GM12878 (cell line): Measurements from ENCODE around the gene MTX1. TPM values are rescaled to one million over a fixed set of nuclear protein-coding genes. Genes with fewer than 3 reads are reported as not detected.

Experiments
- ASH2L ChIP-seq: fragments of 300-600, 200-600 bp; sonication (generic); IDR thresholded peaks from 2 replicates; pipeline ENCODE4 v1.6.1; 2017; ENCODE audit warnings: low read depth, mild to moderate bottlenecking, borderline replicate concordance
- BACH1 ChIP-seq: fragments of 450-650 bp; IDR thresholded peaks from 2 replicates; pipeline ENCODE4 v1.6.1; 2017; ENCODE audit warnings: mild to moderate bottlenecking, borderline replicate concordance
- CBFB ChIP-seq: IDR thresholded peaks from 2 replicates; pipeline ENCODE4 v1.6.1; 2016; ENCODE audit warnings: antibody characterized with exemption, low read depth
- CHD1 ChIP-seq: IDR thresholded peaks from 2 replicates; pipeline ENCODE4 v1.6.1; 2012; ENCODE audit warnings: low read depth, low read length, improper control_type of control experiment
- CHD2 ChIP-seq: IDR thresholded peaks from 2 replicates; pipeline ENCODE4 v1.6.1; 2011; ENCODE audit warnings: low read depth, low read length, improper control_type of control experiment, borderline replicate concordance
- HCFC1 ChIP-seq: fragments of 150-350 bp; IDR thresholded peaks from 2 replicates; pipeline ENCODE4 v1.6.1; 2014; ENCODE audit warnings: low read length
- IKZF1 ChIP-seq: fragments of 450-650 bp; conservative IDR thresholded peaks from 2 replicates; pipeline ENCODE4 v1.6.1; 2017; ENCODE audit warnings: antibody characterized with exemption, mild to moderate bottlenecking
- KAT2A ChIP-seq: conservative IDR thresholded peaks from 2 replicates; pipeline ENCODE4 v1.6.1; 2011; ENCODE audit warnings: low read depth, low read length; ENCODE audit not compliant: control insufficient read depth
- MEF2A ChIP-seq: IDR thresholded peaks from 2 replicates; pipeline ENCODE4 v1.6.1; 2011; ENCODE audit warnings: low read depth, mild to moderate bottlenecking, low read length, moderate library complexity; ENCODE audit not compliant: insufficient read depth
- MXI1 ChIP-seq: fragments of 150-350 bp; IDR thresholded peaks from 2 replicates; pipeline ENCODE4 v1.6.1; 2011; ENCODE audit warnings: low read depth, mild to moderate bottlenecking, inconsistent platforms, low read length, improper control_type of control experiment
- NFYB ChIP-seq: IDR thresholded peaks from 2 replicates; pipeline ENCODE4 v1.6.1; 2011; ENCODE audit warnings: low read depth, mild to moderate bottlenecking, low read length, improper control_type of control experiment, moderate library complexity; ENCODE audit not compliant: insufficient read depth
- NRF1 ChIP-seq: conservative IDR thresholded peaks from 2 replicates; pipeline ENCODE4 v1.6.1; 2011; ENCODE audit warnings: mild to moderate bottlenecking, low read depth, low read length, improper control_type of control experiment
- PML ChIP-seq: IDR thresholded peaks from 2 replicates; pipeline ENCODE4 v1.6.1; 2012; ENCODE audit warnings: low read length, inconsistent platforms
- POLR2A ChIP-seq: IDR thresholded peaks from 2 replicates; pipeline ENCODE4 v1.6.1; 2011; ENCODE audit warnings: low read depth, mild to moderate bottlenecking, low read length
- POLR2AphosphoS5 ChIP-seq: IDR thresholded peaks from 2 replicates; pipeline ENCODE4 v1.6.1; 2011; ENCODE audit warnings: mild to moderate bottlenecking, low read length, inconsistent platforms
- SIX5 ChIP-seq: IDR thresholded peaks from 2 replicates; pipeline ENCODE4 v1.6.1; 2011; ENCODE audit warnings: mild to moderate bottlenecking, low read depth, low read length, moderate library complexity; ENCODE audit not compliant: severe bottlenecking
- SMARCA5 ChIP-seq: fragments of 450-650 bp; IDR thresholded peaks from 2 replicates; pipeline ENCODE4 v1.6.1; 2017; ENCODE audit warnings: mild to moderate bottlenecking
- SMC3 ChIP-seq: IDR thresholded peaks from 2 replicates; pipeline ENCODE4 v1.6.1; 2011; ENCODE audit warnings: low read length, improper control_type of control experiment, borderline replicate concordance
- STAT3 ChIP-seq: IDR thresholded peaks from 2 replicates; pipeline ENCODE4 v1.6.1; 2011; ENCODE audit warnings: low read depth, low read length, improper control_type of control experiment
- YBX1 ChIP-seq: fragments of 450-650 bp; IDR thresholded peaks from 2 replicates; pipeline ENCODE4 v1.6.1; 2016; ENCODE audit warnings: antibody characterized with exemption
- ZBED1 ChIP-seq: IDR thresholded peaks from 2 replicates; pipeline ENCODE4 v1.6.1; 2016; ENCODE audit warnings: borderline replicate concordance
- ZNF217 ChIP-seq: fragments of 450-650 bp; IDR thresholded peaks from 2 replicates; pipeline ENCODE4 v1.6.1; 2017; ENCODE audit warnings: antibody characterized with exemption, mild to moderate bottlenecking
- ZNF24 ChIP-seq: fragments of 450-650 bp; IDR thresholded peaks from 2 replicates; pipeline ENCODE4 v1.6.1; 2017; ENCODE audit warnings: antibody characterized with exemption, mild to moderate bottlenecking
- polyA plus RNA-seq, 11 experiments: library from polyadenylated mRNA; depleted of rRNA in 4 of 11; unstranded in 6 of 11; stranded (reverse) in 5 of 11; fragments of >200 nt; fragmentation: Nextera tagmentation in 4 of 11; fragmentation: Illumina TruSeq in 1 of 11; extraction: Ambion mirVana in 4 of 11; extraction: Trizol in 1 of 11; gene quantifications; 1 replicate in 1 of 11; 2 replicates in 10 of 11; pipeline versions ENCODE4 v1.2.1 to v1.2.3, GENCODE V29; 2011 to 2016; ENCODE audit warnings: inconsistent platforms in 2 of 11, missing spikeins in 2 of 11, low read depth in 1 of 11
- total RNA-seq, 4 experiments: library from RNA; depleted of rRNA in 3 of 4; stranded (reverse); fragments of >200 nt in 3 of 4; fragmentation: Illumina TruSeq in 1 of 4; extraction: Trizol in 1 of 4; gene quantifications; 2 replicates each; pipeline versions ENCODE4 v1.2.1 to v1.2.3, GENCODE V29; 2013 to 2021
- TF ChIP-seq, protein P1 (sequence below): IDR thresholded peaks from 2 replicates; pipeline ENCODE4 v1.6.1; 2012; ENCODE audit warnings: low read length, inconsistent platforms
- TF ChIP-seq, protein P2 (sequence below): IDR thresholded peaks from 2 replicates; pipeline ENCODE4 v1.6.1; 2011; ENCODE audit warnings: low read depth, mild to moderate bottlenecking, low read length, moderate library complexity, borderline replicate concordance; ENCODE audit errors: extremely low read depth
- TF ChIP-seq, protein P3 (sequence below): fragments of 450-650 bp; IDR thresholded peaks from 2 replicates; pipeline ENCODE4 v1.6.1; 2017; ENCODE audit warnings: mild to moderate bottlenecking, moderate library complexity
- TF ChIP-seq, protein P4 (sequence below): IDR thresholded peaks from 2 replicates; pipeline ENCODE4 v1.6.1; 2012; ENCODE audit warnings: low read depth, low read length, improper control_type of control experiment

The MTX1 gene
- total and polyA plus RNA-seq, 10 of the 15 experiments (the other 5 are each of a cell fraction or from before 2014, with no cell fraction given): 15.8 to 92.0 (median 49.1) TPM

DNA sequence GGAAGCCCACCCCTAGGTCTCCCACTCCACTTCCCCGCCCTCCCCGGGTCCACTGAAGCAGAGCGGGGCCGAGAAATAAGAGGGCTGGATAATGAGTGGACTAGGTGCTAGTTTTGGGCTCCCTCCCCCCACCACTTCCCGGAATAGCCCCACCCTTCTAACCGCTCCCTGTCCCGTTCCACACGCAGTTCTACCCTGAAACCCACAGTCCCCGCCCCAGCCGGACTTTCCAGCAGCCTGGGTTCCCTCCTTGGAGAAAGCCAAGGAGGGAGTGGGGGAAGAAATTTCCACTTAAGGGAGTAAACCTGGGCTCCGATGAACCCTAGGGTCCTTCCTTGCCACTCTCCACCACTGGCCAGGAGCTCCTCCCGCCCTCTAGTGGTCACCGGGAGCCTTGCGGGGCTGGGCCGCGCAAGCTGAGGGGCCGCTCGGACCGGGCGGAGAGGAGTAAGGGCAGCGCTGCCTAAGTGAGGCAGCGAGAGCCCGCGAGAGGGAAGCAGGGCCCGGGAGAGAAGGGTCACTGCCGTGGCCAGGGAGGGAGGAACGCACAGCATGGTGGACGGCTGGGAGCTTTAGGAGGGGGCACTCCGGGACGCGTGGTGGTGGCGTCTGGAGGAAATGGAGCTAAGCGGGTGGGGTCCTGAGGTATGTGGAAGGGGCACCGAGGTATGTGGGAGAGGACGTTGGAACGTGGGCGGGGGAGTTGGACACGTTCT lies 15.1 kb upstream of the MTX1 start (continued):
- no peak for TF ChIP-seq CHD2
- TF ChIP-seq CBFB: no peak
- TF ChIP-seq NFYB: no peak
- no peak; the same call in 1 of the 2 replicates for TF ChIP-seq PML
- 0 out of 2 replicates have a peak, but pooled peaks have one; percentile 49 for TF ChIP-seq ZNF217
- TF ChIP-seq, protein P1, sequence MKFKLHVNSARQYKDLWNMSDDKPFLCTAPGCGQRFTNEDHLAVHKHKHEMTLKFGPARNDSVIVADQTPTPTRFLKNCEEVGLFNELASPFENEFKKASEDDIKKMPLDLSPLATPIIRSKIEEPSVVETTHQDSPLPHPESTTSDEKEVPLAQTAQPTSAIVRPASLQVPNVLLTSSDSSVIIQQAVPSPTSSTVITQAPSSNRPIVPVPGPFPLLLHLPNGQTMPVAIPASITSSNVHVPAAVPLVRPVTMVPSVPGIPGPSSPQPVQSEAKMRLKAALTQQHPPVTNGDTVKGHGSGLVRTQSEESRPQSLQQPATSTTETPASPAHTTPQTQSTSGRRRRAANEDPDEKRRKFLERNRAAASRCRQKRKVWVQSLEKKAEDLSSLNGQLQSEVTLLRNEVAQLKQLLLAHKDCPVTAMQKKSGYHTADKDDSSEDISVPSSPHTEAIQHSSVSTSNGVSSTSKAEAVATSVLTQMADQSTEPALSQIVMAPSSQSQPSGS: no peak
- TF ChIP-seq POLR2A: peak; percentile 47; the same call in 1 of the 2 replicates
- no peak for TF ChIP-seq YBX1
- TF ChIP-seq HCFC1: no peak
- TF ChIP-seq BACH1: peak; percentile 27; the same call in 1 of the 2 replicates
- TF ChIP-seq KAT2A: no peak
- TF ChIP-seq CHD1: no peak
- peak; percentile 67 for TF ChIP-seq IKZF1
- TF ChIP-seq, protein P2, sequence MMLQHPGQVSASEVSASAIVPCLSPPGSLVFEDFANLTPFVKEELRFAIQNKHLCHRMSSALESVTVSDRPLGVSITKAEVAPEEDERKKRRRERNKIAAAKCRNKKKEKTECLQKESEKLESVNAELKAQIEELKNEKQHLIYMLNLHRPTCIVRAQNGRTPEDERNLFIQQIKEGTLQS: no peak
- TF ChIP-seq, protein P3, sequence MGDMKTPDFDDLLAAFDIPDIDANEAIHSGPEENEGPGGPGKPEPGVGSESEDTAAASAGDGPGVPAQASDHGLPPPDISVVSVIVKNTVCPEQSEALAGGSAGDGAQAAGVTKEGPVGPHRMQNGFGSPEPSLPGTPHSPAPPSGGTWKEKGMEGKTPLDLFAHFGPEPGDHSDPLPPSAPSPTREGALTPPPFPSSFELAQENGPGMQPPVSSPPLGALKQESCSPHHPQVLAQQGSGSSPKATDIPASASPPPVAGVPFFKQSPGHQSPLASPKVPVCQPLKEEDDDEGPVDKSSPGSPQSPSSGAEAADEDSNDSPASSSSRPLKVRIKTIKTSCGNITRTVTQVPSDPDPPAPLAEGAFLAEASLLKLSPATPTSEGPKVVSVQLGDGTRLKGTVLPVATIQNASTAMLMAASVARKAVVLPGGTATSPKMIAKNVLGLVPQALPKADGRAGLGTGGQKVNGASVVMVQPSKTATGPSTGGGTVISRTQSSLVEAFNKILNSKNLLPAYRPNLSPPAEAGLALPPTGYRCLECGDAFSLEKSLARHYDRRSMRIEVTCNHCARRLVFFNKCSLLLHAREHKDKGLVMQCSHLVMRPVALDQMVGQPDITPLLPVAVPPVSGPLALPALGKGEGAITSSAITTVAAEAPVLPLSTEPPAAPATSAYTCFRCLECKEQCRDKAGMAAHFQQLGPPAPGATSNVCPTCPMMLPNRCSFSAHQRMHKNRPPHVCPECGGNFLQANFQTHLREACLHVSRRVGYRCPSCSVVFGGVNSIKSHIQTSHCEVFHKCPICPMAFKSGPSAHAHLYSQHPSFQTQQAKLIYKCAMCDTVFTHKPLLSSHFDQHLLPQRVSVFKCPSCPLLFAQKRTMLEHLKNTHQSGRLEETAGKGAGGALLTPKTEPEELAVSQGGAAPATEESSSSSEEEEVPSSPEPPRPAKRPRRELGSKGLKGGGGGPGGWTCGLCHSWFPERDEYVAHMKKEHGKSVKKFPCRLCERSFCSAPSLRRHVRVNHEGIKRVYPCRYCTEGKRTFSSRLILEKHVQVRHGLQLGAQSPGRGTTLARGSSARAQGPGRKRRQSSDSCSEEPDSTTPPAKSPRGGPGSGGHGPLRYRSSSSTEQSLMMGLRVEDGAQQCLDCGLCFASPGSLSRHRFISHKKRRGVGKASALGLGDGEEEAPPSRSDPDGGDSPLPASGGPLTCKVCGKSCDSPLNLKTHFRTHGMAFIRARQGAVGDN: 0 out of 2 replicates have a peak, but pooled peaks have one; percentile 16
- TF ChIP-seq SMARCA5: peak; percentile 40; the same call in 1 of the 2 replicates
- no peak for TF ChIP-seq ZBED1
- TF ChIP-seq MXI1: no peak
- no peak for TF ChIP-seq SIX5
- TF ChIP-seq NRF1: no peak
- no peak for TF ChIP-seq STAT3
- no peak for TF ChIP-seq ASH2L
- peak; percentile 48; the same call in 1 of the 2 replicates for TF ChIP-seq SMC3
- no peak for TF ChIP-seq ZNF24
- no peak for TF ChIP-seq MEF2A
- no peak for TF ChIP-seq POLR2AphosphoS5
- TF ChIP-seq, protein P4, sequence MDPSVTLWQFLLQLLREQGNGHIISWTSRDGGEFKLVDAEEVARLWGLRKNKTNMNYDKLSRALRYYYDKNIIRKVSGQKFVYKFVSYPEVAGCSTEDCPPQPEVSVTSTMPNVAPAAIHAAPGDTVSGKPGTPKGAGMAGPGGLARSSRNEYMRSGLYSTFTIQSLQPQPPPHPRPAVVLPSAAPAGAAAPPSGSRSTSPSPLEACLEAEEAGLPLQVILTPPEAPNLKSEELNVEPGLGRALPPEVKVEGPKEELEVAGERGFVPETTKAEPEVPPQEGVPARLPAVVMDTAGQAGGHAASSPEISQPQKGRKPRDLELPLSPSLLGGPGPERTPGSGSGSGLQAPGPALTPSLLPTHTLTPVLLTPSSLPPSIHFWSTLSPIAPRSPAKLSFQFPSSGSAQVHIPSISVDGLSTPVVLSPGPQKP: no peak
